ENCODE results near the gene PLCD1.

The PLCD1 gene

DNA sequence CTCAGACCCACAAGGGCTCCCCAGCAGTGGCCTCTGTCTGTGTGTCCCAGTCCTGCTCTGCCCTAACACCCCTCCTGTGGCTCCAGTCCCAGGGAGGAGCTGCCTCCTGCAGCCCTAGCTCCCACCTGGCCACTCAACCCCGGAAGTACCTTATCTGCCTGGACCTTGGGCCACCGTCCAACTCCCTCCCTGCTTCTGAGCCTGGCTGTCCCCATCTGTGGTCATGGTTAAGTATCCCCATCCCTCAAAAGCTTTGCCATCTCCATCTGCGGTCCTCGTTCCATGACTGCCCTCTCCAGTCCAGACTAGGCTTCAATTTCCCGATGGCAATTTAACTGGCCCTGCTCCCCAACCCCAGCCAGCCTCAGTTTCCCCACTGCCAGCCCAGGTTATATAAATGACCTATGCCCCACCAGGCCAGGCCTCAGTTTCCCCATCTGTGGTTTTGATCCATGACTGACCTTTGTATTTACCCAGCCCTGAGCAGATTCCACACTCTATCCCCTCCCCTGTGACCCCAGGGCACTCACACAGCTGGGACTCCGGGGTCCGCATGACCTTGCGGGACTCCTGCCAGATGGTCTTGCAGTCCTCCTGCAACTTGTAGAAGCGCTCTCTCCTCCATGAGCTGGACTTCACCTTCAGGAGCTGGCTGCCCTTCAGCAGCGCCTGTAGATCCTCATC, 9.6 kb downstream of the PLCD1 start:
- DNase-seq (ENCODE audit: low read depth) = no peak
- H3K4me3 ChIP-seq (ENCODE audit: low read depth, low read length) = no peak overlapping the region

GRCh38 chr3:38018296-38019266, 10.9 kb downstream of the PLCD1 start:
- no peak overlapping the region for H3K4me3 ChIP-seq (ENCODE audit: low read depth, low read length)
- DNase-seq (ENCODE audit: low read depth) = no peak

DNA sequence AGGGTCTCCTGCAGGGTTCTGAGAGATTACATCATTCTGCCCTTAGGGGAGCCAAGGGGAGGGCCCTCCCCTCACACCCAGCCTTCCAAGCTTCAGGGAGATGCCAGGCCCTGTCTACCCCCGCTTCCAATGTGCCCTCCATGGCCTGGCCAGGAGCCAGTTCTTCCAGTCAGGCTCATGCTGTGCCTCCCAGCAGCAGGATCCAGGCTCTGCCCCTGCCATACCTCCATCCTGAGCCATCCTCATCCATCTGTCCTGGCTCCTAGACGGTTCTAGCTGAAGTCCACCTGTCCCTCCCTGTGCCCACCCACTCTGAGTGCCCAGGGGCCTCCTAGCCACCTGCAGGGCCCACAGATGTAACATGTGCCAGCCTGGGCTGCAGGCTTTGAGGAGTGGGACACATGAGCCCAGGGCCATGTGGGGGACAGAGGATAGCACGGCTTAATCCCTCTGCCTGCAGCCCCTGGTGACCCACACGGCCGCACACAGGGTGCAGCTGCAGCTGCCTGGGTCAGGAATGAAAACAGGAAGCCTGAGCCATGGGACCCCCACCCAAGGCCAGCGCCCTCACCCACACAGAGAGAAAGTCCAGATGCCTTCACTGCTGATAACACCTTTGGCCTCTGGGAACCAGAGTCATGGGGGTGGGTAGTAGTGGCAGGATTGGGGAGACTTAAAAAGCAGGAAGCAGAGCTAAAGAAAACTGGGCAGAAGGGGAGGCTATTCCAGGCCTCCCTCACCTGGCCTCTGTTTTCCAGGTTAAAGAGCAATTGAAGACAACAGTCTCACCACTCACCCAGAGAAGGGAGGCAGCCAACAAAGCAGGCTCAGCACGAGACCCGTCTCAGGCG, 11.8 kb downstream of the PLCD1 start:
- DNase-seq (ENCODE audit: low read depth) = no peak
- no peak overlapping the region for H3K4me3 ChIP-seq (ENCODE audit: low read depth, low read length)

DNA sequence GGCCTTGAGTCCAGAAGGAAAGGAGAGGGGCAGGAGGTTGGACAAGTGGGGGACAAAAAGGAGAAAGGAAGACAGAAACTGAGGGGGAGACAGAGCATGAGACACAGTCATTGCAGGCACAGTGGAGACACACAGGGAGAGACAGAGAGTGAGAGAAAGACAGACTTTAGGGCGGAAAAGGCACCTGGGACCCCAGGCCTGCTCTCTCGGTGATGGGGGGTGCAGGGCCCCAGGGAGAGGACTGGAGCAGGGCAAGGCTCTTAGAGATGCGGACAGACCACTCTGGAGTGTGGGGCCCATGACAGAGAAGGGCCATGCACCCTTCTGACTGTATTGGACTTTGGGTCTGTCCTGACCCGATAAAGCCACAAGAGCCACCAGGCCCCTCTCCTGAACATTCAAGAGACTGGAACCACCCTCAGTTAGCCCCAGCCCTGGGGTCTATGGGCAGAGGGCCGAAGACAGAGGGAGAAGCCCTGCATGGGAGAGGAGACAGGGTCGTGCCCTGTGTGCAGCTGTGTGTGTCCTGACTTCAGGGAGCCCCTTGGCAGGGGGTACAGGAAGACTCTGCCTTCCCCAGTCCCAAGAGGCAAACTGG, 12.5 kb downstream of the PLCD1 start:
- no peak for DNase-seq (ENCODE audit: low read depth)
- H3K4me3 ChIP-seq (ENCODE audit: low read depth, low read length) = no peak overlapping the region

DNA sequence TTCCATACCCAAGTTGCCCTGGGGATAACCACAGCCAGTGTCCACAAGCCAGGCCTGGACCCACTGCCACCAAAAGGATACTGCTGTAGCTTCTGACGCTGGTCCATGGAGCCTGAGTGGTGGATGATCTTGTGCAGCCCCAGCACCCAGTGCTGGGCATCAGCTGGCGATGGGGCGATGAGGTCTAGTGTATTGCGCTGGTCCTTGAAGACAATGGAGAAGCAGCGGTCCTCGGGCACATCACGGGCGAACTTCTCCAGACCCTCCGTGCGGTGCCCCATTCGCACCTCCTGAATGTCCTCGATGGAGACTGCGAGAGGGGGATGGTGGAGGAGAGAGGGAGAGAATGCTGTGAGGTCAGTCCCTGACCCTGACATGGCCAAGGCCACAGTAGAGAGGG, 13.0 kb downstream of the PLCD1 start:
- H3K4me3 ChIP-seq (ENCODE audit: low read depth, low read length) = no peak overlapping the region
- no peak for DNase-seq (ENCODE audit: low read depth)

DNA sequence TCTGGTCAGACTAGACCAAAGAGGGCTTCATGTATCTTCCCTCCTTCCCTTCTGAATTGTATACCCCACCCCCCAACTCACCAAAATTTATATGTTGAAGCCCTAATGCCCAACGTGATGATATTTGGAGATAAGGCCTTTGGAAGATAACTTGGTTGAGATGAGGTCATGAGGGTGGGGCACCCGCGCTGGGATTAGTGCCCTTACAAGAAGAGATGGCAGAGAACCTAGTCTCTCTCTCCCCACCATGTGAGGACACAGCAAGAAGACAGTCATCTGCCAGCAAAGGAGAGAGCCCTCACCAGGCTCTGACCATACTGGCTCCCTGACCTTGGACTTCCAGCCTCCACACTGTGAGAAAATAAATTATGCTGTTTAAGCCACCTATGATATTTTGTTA, 13.5 kb downstream of the PLCD1 start:
- H3K4me3 ChIP-seq (ENCODE audit: low read depth, low read length) = no peak overlapping the region
- DNase-seq (ENCODE audit: low read depth) = no peak

DNA sequence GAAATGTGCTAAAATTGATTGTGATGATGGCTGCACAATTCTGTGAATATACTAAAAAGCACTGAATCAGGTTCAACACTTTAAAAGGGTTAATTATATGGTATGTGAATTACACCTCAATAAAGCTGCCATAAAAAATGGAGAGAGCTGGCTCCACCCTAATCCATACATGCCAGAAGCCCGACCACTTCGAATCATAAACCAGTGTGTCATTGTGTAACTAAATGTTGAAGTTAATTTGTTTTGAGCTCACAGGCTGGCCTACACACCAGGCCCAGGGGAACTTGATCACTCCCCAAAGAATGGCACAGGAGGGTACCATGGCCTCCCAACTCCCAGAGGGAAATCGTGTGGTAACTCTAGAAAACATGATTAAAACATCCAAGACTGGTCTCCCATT, 14.0 kb downstream of the PLCD1 start:
- no peak for DNase-seq (ENCODE audit: low read depth)
- no peak overlapping the region for H3K4me3 ChIP-seq (ENCODE audit: low read depth, low read length)

DNA sequence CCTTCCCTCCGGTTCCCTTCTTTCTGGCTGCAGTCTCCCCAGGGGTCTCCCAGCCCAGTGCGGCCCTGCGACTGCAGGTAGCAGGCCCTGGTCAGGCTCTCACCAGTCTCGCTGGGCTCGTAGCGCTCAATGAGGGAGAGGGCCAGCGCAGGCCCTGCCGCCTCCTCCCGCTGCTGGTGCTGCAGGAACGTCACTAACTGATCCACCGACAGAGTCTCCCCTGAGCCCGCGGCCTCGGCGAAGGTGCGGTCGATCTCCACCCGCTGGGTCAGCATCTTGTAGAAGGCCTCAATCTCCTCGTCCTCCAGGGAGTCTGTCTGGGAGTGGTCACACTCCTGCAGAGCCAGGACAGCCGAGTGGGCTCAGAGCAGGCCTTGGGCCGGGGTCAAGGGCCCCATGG, 18.3 kb downstream of the PLCD1 start:
- H3K4me3 ChIP-seq (ENCODE audit: low read depth, low read length) = no peak overlapping the region
- DNase-seq (ENCODE audit: low read depth) = no peak

DNA sequence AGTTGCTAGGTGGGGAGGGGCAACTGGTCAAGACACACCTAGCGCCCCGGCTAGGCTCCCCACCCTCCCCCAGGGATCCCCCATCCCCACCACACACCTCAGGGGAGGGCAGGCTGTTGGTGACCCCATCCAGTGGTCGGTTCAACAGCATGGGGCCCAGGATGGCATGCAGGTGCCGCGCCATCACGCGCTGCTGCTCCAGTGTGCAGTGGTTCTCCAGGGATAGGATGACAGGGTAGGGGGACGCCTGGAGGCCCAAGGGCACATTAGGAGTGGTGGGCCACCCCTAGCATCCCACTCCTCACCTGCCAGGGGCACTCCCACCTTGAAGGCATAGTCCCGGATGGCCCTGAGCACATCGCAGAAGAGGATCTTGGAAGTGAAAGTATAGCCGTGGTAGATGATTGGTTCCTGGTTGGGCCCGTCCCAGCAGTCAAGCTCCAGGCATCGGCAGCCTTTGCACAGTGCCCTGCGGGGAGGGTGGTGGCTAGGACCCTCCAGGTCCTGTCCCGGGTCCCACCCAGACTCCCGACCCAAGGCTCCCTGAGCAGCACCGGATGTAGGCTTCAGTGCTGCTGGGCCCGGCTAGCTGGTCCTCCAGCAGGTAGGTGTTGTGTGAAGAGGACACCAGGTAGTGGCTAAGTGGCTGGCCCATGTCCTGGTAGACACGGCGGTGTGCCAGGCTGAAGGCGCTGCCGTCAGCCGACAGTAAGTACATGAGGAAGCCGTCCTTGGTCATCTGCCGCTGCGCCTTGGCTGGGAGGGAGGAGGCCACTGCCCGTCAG, 19.4 kb downstream of the PLCD1 start:
- no peak overlapping the region for H3K4me3 ChIP-seq (ENCODE audit: low read depth, low read length)
- DNase-seq (ENCODE audit: low read depth) = no peak

- no peak overlapping the region for H3K4me3 ChIP-seq (ENCODE audit: low read depth, low read length)
- no peak for DNase-seq (ENCODE audit: low read depth)
Observed at GRCh38 chr3:38008971-38009580, 20.4 kb downstream of the PLCD1 start.

DNA sequence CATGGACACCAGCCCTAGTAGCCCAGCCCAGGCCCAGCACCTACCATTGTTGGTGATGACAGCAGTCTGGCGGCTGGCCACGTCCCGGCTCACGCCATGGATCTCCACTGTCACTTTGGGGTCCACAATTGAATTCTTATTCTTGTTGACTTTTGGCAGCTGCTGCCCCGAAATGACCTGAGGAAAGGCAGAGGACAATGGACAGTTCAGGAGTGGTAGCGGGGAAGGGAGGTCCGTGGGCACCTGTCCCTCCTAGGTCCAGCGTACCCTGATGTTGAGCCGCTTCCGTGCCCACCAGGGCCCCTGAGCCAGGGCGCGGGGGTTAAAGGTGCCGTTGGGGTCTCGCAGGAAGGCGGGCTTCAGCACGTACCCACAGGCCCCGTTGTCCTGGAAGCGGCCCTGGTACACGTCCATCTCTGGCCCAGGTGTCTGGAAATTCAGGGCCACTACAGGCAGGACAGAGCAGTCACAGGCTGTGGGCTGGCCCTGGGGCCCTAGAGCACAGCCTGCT, 21.2 kb downstream of the PLCD1 start:
- no peak for DNase-seq (ENCODE audit: low read depth)
- H3K4me3 ChIP-seq (ENCODE audit: low read depth, low read length) = no peak overlapping the region

DNA sequence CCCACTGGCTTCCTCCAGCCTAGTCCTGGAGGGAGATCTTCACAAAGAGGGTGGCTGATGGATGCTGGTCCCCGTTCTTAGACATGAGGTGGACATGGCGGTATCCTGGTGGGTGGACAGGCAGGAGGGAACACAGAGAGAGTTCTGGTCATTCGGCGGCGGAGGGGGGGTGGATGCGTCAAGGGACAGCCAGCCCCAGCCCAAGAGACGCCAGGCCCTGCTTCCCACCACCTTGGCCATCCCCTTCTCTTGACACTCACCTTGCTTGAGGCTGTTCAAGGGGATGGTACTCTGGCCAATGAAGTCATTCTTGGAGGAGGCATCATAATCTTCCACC, 21.7 kb downstream of the PLCD1 start:
- no peak overlapping the region for H3K4me3 ChIP-seq (ENCODE audit: low read depth, low read length)
- DNase-seq (ENCODE audit: low read depth) = no peak

- H3K4me3 ChIP-seq (ENCODE audit: low read depth, low read length) = no peak overlapping the region
- DNase-seq (ENCODE audit: low read depth) = no peak
Observed at GRCh38 chr3:38006445-38006995, 22.9 kb downstream of the PLCD1 start.

- no peak overlapping the region for H3K4me3 ChIP-seq (ENCODE audit: low read depth, low read length)
- DNase-seq (ENCODE audit: low read depth) = no peak
Observed at GRCh38 chr3:38006031-38006430, 23.4 kb downstream of the PLCD1 start.

DNA sequence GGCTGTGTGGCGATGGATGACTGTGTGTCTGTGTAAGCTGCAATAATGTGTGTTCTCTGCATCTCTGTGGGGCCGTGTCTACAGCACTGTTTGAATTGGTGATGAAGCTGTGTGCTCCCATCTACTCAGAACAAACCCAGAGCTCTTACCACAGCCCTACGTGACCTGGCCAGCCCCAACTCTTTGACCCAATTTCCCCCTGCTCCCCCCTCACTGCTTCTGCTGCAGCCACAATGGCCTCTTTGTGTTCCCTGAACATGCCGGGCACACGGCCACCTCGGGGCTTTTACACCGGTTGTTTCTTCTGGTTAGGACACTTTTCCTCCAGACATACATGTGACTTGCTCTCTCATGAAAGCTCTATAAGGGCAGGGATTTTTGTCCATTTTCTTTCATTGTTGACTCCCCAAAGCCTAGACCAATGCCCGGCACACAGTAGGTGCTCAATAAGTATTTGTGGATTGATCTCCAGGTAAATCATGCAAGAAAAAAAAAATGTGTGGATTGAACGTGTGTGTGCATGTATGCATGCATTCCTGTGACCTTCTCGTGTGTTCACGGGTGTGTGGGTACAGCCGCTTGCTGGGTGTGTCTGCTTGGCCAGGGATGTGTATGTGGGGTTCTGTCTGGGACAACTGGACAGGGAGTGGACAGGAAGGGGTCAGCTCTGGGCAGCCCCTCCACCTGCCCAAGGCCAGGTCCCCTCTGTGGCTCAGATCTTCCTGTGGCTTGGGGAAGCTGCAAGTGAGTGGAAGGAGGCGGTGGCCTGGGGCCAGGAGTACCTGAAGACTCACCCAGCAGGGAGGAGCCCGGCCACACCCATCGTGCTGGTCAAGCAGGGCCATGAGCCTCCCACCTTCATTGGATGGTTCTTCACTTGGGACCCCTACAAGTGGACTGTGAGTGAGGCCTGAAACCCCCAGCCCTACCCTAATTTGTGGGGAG, 24.1 kb downstream of the PLCD1 start:
- no peak for DNase-seq (ENCODE audit: low read depth)
- no peak overlapping the region for H3K4me3 ChIP-seq (ENCODE audit: low read depth, low read length)

GRCh38 chr3:38004415-38005075, 24.9 kb downstream of the PLCD1 start:
- H3K4me3 ChIP-seq (ENCODE audit: low read depth, low read length) = no peak overlapping the region
- DNase-seq (ENCODE audit: low read depth) = no peak
